IMR-90 (cell line): ENCODE measurements around the gene C22orf39. TPM values are rescaled to one million over a fixed set of nuclear protein-coding genes. Genes with fewer than 3 reads are reported as not detected.

Experiments
- ATAC-seq: fragments of 200-7000 bp; cut with Tn5 transposase; 2 replicates; pipeline ENCODE4 v1.9.1; 2020; ENCODE audit warnings: low read depth, mild to moderate bottlenecking, moderate library complexity
- BruUV-seq: library from RNA; stranded (reverse); fragments of 400-500 nt; replicated peaks from 2 replicates; lab custom pipeline; 2021; lab: Mats Ljungman, UMichigan
- CTCF ChIA-PET: fragments of 300-600 bp; formaldehyde crosslinking; extraction: SDS; loops from one replicate; lab custom pipeline; 2021; ENCODE audit warnings: antibody characterized with exemption; lab: Yijun Ruan, JAX
- POLR2A ChIA-PET: fragments of 300-600 bp; sonication (Branson Sonifier 250); formaldehyde crosslinking; loops from one replicate; lab custom pipeline; 2022; ENCODE audit warnings: antibody characterized with exemption; ENCODE audit not compliant: unreplicated experiment; lab: Charles Lee
- DNase-seq: peaks from one replicate; pipeline ENCODE4 v3.0.0; 2013
- H2AFZ ChIP-seq: replicated peaks from 2 replicates; pipeline ENCODE3; 2013; ENCODE audit warnings: low read length, mild to moderate bottlenecking; ENCODE audit not compliant: poor library complexity
- H2AK5ac ChIP-seq: 2 replicates; pipeline ENCODE4 v1.6.1; 2013; ENCODE audit warnings: low read depth, low read length, inconsistent platforms
- H2AK9ac ChIP-seq: replicated peaks from 2 replicates; pipeline ENCODE3; 2013; ENCODE audit warnings: mild to moderate bottlenecking, low read depth, low read length, moderate library complexity; ENCODE audit not compliant: poor library complexity
- H2BK120ac ChIP-seq: 2 replicates; pipeline ENCODE4 v1.6.1; 2013; ENCODE audit warnings: low read depth, low read length, inconsistent platforms
- H2BK15ac ChIP-seq: 3 replicates; pipeline ENCODE4 v1.6.1; 2013; ENCODE audit warnings: low read depth, low read length, inconsistent platforms
- H2BK20ac ChIP-seq: 2 replicates; pipeline ENCODE4 v1.6.1; 2013; ENCODE audit warnings: low read depth, mild to moderate bottlenecking, inconsistent platforms, low read length, moderate library complexity
- H2BK5ac ChIP-seq: 2 replicates; pipeline ENCODE4 v1.6.1; 2013; ENCODE audit warnings: mild to moderate bottlenecking, low read depth, low read length, inconsistent platforms; ENCODE audit not compliant: poor library complexity, severe bottlenecking
- H3K14ac ChIP-seq: replicated peaks from 2 replicates; pipeline ENCODE4 v1.6.1; 2013; ENCODE audit warnings: low read depth, low read length, inconsistent platforms
- H3K18ac ChIP-seq: 2 replicates; pipeline ENCODE4 v1.6.1; 2013; ENCODE audit warnings: low read depth, low read length, control low read depth
- H3K23ac ChIP-seq: 2 replicates; pipeline ENCODE4 v1.6.1; 2013; ENCODE audit warnings: low read depth, low read length, inconsistent platforms
- H3K27ac ChIP-seq: 2 replicates; pipeline ENCODE4 v1.5.1; 2013; ENCODE audit warnings: mild to moderate bottlenecking, control low read depth, low read length; ENCODE audit not compliant: insufficient read depth
- H3K27me3 ChIP-seq: 2 replicates; pipeline ENCODE4 v1.6.1; 2013; ENCODE audit warnings: low read length; ENCODE audit not compliant: control insufficient read depth, insufficient read depth
- H3K36me3 ChIP-seq: 2 replicates; pipeline ENCODE4 v1.6.1; 2013; ENCODE audit warnings: low read length, mixed read lengths; ENCODE audit not compliant: control insufficient read depth, insufficient read depth
- H3K4ac ChIP-seq: 2 replicates; pipeline ENCODE4 v1.6.1; 2013; ENCODE audit warnings: low read depth, low read length, inconsistent platforms
- H3K4me1 ChIP-seq: 2 replicates; pipeline ENCODE4 v1.6.1; 2013; ENCODE audit warnings: low read length, mixed read lengths; ENCODE audit not compliant: control insufficient read depth, insufficient read depth
- H3K4me2 ChIP-seq: 2 replicates; pipeline ENCODE4 v1.6.1; 2013; ENCODE audit warnings: low read depth, mild to moderate bottlenecking, control low read depth, low read length, moderate library complexity
- H3K4me3 ChIP-seq: 2 replicates; pipeline ENCODE4 v1.5.1; 2013; ENCODE audit warnings: low read depth, mild to moderate bottlenecking, control low read depth, low read length, moderate library complexity; ENCODE audit not compliant: insufficient read depth
- H3K56ac ChIP-seq: 2 replicates; pipeline ENCODE4 v1.6.1; 2013; ENCODE audit warnings: low read length, inconsistent platforms; ENCODE audit not compliant: insufficient read depth; ENCODE audit errors: extremely low read depth
- H3K79me1 ChIP-seq, 2 experiments: 2 replicates each; pipeline ENCODE4 v1.6.1; 2013; ENCODE audit warnings: low read length in 2 of 2, inconsistent platforms in 1 of 2, low read depth in 1 of 2
- H3K9ac ChIP-seq: 2 replicates; pipeline ENCODE4 v1.6.1; 2013; ENCODE audit warnings: low read depth, low read length, control low read depth
- H3K9me1 ChIP-seq: 2 replicates; pipeline ENCODE4 v1.6.1; 2013; ENCODE audit warnings: low read length, inconsistent platforms; ENCODE audit not compliant: insufficient read depth
- H3K9me3 ChIP-seq: 2 replicates; pipeline ENCODE4 v1.6.1; 2013; ENCODE audit warnings: low read length; ENCODE audit not compliant: control insufficient read depth, insufficient read depth
- H4K20me1 ChIP-seq: 2 replicates; pipeline ENCODE4 v1.6.1; 2013; ENCODE audit warnings: low read length, inconsistent platforms; ENCODE audit not compliant: insufficient read depth
- H4K5ac ChIP-seq: 2 replicates; pipeline ENCODE4 v1.6.1; 2013; ENCODE audit warnings: mild to moderate bottlenecking, low read depth, low read length, control low read depth
- H4K8ac ChIP-seq, 2 experiments: 2 replicates each; pipeline ENCODE4 v1.6.1; 2013; ENCODE audit warnings: low read depth in 2 of 2, low read length in 2 of 2, control low read depth in 1 of 2, inconsistent platforms in 1 of 2
- H4K91ac ChIP-seq: 2 replicates; pipeline ENCODE4 v1.6.1; 2013; ENCODE audit warnings: low read depth, low read length, inconsistent platforms; ENCODE audit not compliant: insufficient read depth
- BHLHE40 ChIP-seq: fragments of 150-350 bp; IDR thresholded peaks from 2 replicates; pipeline ENCODE4 v1.6.1; 2016; ENCODE audit warnings: mild to moderate bottlenecking, low read depth, low read length
- CEBPB ChIP-seq: IDR thresholded peaks from 2 replicates; pipeline ENCODE4 v1.6.1; 2012; ENCODE audit warnings: low read depth, low read length, improper control_type of control experiment
- CHD1 ChIP-seq: IDR thresholded peaks from 2 replicates; pipeline ENCODE4 v1.6.1; 2012; ENCODE audit warnings: low read depth, low read length, improper control_type of control experiment
- FOS ChIP-seq: fragments of 150-350 bp; IDR thresholded peaks from 2 replicates; pipeline ENCODE4 v1.6.1; 2016; ENCODE audit warnings: low read depth, low read length
- MAFK ChIP-seq: IDR thresholded peaks from 2 replicates; pipeline ENCODE4 v1.6.1; 2012; ENCODE audit warnings: low read depth, low read length, improper control_type of control experiment
- MAZ ChIP-seq: IDR thresholded peaks from 2 replicates; pipeline ENCODE4 v1.6.1; 2012; ENCODE audit warnings: low read depth, mild to moderate bottlenecking, low read length, improper control_type of control experiment, moderate library complexity, borderline replicate concordance
- MXI1 ChIP-seq: IDR thresholded peaks from 2 replicates; pipeline ENCODE4 v1.6.1; 2012; ENCODE audit warnings: low read depth, mild to moderate bottlenecking, low read length, moderate library complexity, borderline replicate concordance
- NFE2L2 ChIP-seq: fragments of 150-350 bp; IDR thresholded peaks from 2 replicates; pipeline ENCODE4 v1.6.1; 2016; ENCODE audit warnings: low read depth, mild to moderate bottlenecking, low read length
- POLR2A ChIP-seq: IDR thresholded peaks from 2 replicates; pipeline ENCODE4 v1.6.1; 2012; ENCODE audit warnings: mild to moderate bottlenecking, low read depth, low read length
- RAD21 ChIP-seq: IDR thresholded peaks from 2 replicates; pipeline ENCODE4 v1.6.1; 2012; ENCODE audit warnings: low read length, improper control_type of control experiment
- RCOR1 ChIP-seq: IDR thresholded peaks from 2 replicates; pipeline ENCODE4 v1.6.1; 2012; ENCODE audit warnings: mild to moderate bottlenecking, low read length, improper control_type of control experiment; ENCODE audit not compliant: insufficient replicate concordance
- RFX5 ChIP-seq: IDR thresholded peaks from 2 replicates; pipeline ENCODE4 v1.8.0; 2012; ENCODE audit warnings: low read depth, mild to moderate bottlenecking, low read length, moderate library complexity
- SMC3 ChIP-seq: fragments of 150-350 bp; IDR thresholded peaks from 2 replicates; pipeline ENCODE4 v1.6.1; 2016; ENCODE audit warnings: low read depth, mild to moderate bottlenecking, antibody characterized with exemption, low read length, moderate library complexity
- WGBS, 2 experiments: methylation state at CpG; one replicate each; pipeline versions ENCODE4 v1.1.5 to v1.1.7; 2013; ENCODE audit warnings: missing lambda C conversion rate in 2 of 2; ENCODE audit not compliant: insufficient read length in 1 of 2; ENCODE audit errors: extremely low coverage in 2 of 2; 5-methylcytosine and 5-hydroxymethylcytosine counted together
- dilution Hi-C: fragments of 300-500 bp; cut with HindIII; formaldehyde crosslinking; loops from one replicate; pipeline ENCODE4 v1.14.3; 2018; ENCODE audit warnings: low sequenced_read_pairs; ENCODE audit not compliant: unreplicated experiment
- in situ Hi-C: fragments of 300-500 bp; cut with MboI; formaldehyde crosslinking; loops from 3 replicates; pipeline ENCODE4 v1.14.3; 2019; ENCODE audit warnings: low sequenced_read_pairs, inconsistent platforms, mixed read lengths
- intact Hi-C: fragments of 100-400 bp; cut with micrococcal nuclease; formaldehyde crosslinking; loops from 2 replicates; pipeline ENCODE4 v1.10.0; 2022
- polyA plus RNA-seq, 3 experiments: library from polyadenylated mRNA; depleted of rRNA; stranded (reverse); fragments of >200 nt; gene quantifications; 2 replicates each; pipeline ENCODE4 v1.2.3, GENCODE V29; 2012; ENCODE audit warnings: low replicate concordance in 1 of 3
- total RNA-seq: library from RNA; depleted of rRNA; stranded (reverse); fragments of >200 nt; gene quantifications from 2 replicates; pipeline ENCODE4 v1.2.3, GENCODE V29; 2012
- TF ChIP-seq, protein P1 (sequence below): conservative IDR thresholded peaks from 2 replicates; pipeline ENCODE4 v1.5.1; 2012; ENCODE audit warnings: mild to moderate bottlenecking, low read depth, low read length, improper control_type of control experiment
- TF ChIP-seq, protein P2 (sequence below): fragments of 150-350 bp; IDR thresholded peaks from 2 replicates; pipeline ENCODE4 v1.6.1; 2017; ENCODE audit warnings: mild to moderate bottlenecking, antibody characterized with exemption, low read length, low read depth
- TF ChIP-seq, protein P3 (sequence below): fragments of 150-350 bp; IDR thresholded peaks from 2 replicates; pipeline ENCODE4 v1.6.1; 2016; ENCODE audit warnings: low read depth, mild to moderate bottlenecking, low read length, moderate library complexity, borderline replicate concordance

Gene C22orf39
- total and polyA plus RNA-seq, 2 of the 4 experiments (the other 2 are of a cell fraction): 8.2 to 8.9 TPM

DNA sequence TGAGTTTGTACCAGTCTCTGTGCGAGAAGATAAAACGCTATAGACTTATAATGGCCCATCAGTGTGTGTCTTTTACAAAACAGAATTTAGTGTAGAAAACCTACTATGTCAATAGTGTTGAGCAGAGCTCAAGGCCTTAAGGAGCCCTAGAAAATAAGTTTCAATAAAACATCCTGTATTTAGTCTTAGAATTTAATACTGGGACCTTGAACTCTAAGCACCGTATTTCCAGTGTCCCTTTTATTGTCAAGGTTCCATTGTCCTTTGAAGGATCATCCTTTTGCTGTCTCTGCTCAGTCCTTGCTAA, 48.8 kb upstream of the C22orf39 start:
- TF ChIP-seq, protein P1, sequence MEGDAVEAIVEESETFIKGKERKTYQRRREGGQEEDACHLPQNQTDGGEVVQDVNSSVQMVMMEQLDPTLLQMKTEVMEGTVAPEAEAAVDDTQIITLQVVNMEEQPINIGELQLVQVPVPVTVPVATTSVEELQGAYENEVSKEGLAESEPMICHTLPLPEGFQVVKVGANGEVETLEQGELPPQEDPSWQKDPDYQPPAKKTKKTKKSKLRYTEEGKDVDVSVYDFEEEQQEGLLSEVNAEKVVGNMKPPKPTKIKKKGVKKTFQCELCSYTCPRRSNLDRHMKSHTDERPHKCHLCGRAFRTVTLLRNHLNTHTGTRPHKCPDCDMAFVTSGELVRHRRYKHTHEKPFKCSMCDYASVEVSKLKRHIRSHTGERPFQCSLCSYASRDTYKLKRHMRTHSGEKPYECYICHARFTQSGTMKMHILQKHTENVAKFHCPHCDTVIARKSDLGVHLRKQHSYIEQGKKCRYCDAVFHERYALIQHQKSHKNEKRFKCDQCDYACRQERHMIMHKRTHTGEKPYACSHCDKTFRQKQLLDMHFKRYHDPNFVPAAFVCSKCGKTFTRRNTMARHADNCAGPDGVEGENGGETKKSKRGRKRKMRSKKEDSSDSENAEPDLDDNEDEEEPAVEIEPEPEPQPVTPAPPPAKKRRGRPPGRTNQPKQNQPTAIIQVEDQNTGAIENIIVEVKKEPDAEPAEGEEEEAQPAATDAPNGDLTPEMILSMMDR: no peak
- TF ChIP-seq CEBPB: no peak
- no peak for TF ChIP-seq FOS
- TF ChIP-seq RAD21: no peak
- TF ChIP-seq, protein P2, sequence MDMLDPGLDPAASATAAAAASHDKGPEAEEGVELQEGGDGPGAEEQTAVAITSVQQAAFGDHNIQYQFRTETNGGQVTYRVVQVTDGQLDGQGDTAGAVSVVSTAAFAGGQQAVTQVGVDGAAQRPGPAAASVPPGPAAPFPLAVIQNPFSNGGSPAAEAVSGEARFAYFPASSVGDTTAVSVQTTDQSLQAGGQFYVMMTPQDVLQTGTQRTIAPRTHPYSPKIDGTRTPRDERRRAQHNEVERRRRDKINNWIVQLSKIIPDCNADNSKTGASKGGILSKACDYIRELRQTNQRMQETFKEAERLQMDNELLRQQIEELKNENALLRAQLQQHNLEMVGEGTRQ: no peak
- no peak for TF ChIP-seq RFX5
- no peak for TF ChIP-seq BHLHE40
- TF ChIP-seq POLR2A: no peak
- TF ChIP-seq NFE2L2: no peak
- no peak for TF ChIP-seq MAZ
- no peak for TF ChIP-seq RCOR1
- TF ChIP-seq MXI1: no peak
- no peak for TF ChIP-seq MAFK
- TF ChIP-seq, protein P3, sequence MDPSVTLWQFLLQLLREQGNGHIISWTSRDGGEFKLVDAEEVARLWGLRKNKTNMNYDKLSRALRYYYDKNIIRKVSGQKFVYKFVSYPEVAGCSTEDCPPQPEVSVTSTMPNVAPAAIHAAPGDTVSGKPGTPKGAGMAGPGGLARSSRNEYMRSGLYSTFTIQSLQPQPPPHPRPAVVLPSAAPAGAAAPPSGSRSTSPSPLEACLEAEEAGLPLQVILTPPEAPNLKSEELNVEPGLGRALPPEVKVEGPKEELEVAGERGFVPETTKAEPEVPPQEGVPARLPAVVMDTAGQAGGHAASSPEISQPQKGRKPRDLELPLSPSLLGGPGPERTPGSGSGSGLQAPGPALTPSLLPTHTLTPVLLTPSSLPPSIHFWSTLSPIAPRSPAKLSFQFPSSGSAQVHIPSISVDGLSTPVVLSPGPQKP: no peak
- TF ChIP-seq SMC3: no peak
- TF ChIP-seq CHD1: no peak
- in situ Hi-C loops: no loop called here

More for the DNA sequence above, 48.8 kb upstream of the C22orf39 start:
- no peaks in the 10 kb centered on the region for H3K9me3 ChIP-seq
- no peak overlapping the region for H2BK120ac ChIP-seq
- no peak overlapping the region for H4K8ac ChIP-seq
- no peak overlapping the region for H3K9ac ChIP-seq
- no peak for ATAC-seq
- peaks cover 4% of the 10 kb centered on the region for H3K36me3 ChIP-seq
- no peaks in the 10 kb centered on the region for H3K27me3 ChIP-seq
- no peak overlapping the region for H3K4me3 ChIP-seq
- WGBS, 2 experiments: no CpG with 5 or more reads among the region's 3 CpGs
- no peak overlapping the region for H2BK5ac ChIP-seq
- H3K27ac ChIP-seq: no peak overlapping the region
- POLR2A ChIA-PET: no interaction called here
- peaks cover 3% of the 10 kb centered on the region for H3K4me1 ChIP-seq
- no peaks in the 10 kb centered on the region for H3K79me1 ChIP-seq
- H3K18ac ChIP-seq: no peak overlapping the region
- no peak overlapping the region for H2AK5ac ChIP-seq
- H2BK20ac ChIP-seq: no peak overlapping the region
- H3K9me1 ChIP-seq: peaks cover 4% of the 10 kb centered on the region; the same call in 1 of the 2 replicates
- no peak overlapping the region for H3K4me2 ChIP-seq
- H3K56ac ChIP-seq: no peak overlapping the region
- no peak overlapping the region for H4K91ac ChIP-seq
- no peaks in the 10 kb centered on the region for H4K20me1 ChIP-seq
- no peak overlapping the region for H2BK15ac ChIP-seq
- CTCF ChIA-PET: interaction anchor here (0.6 to 0.7 kb wide), 2 partner anchors 119 to 134 kb away, joined by 3 to 4 read pairs; no protein-coding TSS in a partner anchor
- no peak overlapping the region for H3K23ac ChIP-seq
- no peak overlapping the region for H3K14ac ChIP-seq
- no peak overlapping the region for H2AFZ ChIP-seq
- intact Hi-C loops (loop anchor here (1.0 kb wide), 1 partner anchor 134 kb away; no protein-coding TSS in a partner anchor), dilution Hi-C loops (no loop called here)
- H3K4ac ChIP-seq: no peak overlapping the region
- no peak for DNase-seq
- BruUV-seq: no TSS peak
- no peak overlapping the region for H2AK9ac ChIP-seq
- H4K5ac ChIP-seq: no peak overlapping the region
